Activated T-cell treated with anti-CD3 and anti-CD28 coated beads, Interleukin-2, amount 50 U/mL, for 24 hours (primary cell): Measurements from ENCODE around the gene PLCG2.
A peak's percentile ranks its signal among the peaks of the same experiment; 100 is the strongest.
"Not testable (repeated sequence)": the region's sequence is repeated elsewhere in the genome, so short reads cannot be mapped to it uniquely, and the experiment has no call there.

ENCODE experiments used
- DNase-seq: peaks from one replicate; pipeline ENCODE4 v3.0.0-alpha.2; 2020
- H3K27ac Mint-ChIP-seq: 2 replicates; pipeline ENCODE4 v1.8.0; 2020; ENCODE audit warnings: mild to moderate bottlenecking, mixed read lengths
- H3K27me3 Mint-ChIP-seq: 2 replicates; pipeline ENCODE4 v1.8.0; 2020; ENCODE audit warnings: mixed read lengths
- H3K36me3 Mint-ChIP-seq: 2 replicates; pipeline ENCODE4 v1.8.0; 2020; ENCODE audit warnings: low read depth, mixed read lengths
- H3K4me1 Mint-ChIP-seq: 2 replicates; pipeline ENCODE4 v1.8.0; 2020; ENCODE audit warnings: low read depth, mixed read lengths
- H3K4me3 Mint-ChIP-seq: 2 replicates; pipeline ENCODE4 v1.8.0; 2020; ENCODE audit warnings: mild to moderate bottlenecking, moderate library complexity, mixed read lengths
- H3K9me3 Mint-ChIP-seq: 2 replicates; pipeline ENCODE4 v1.8.0; 2020; ENCODE audit warnings: mixed read lengths

The PLCG2 gene

GRCh38 chr16:81778861-81779535, at the start of gene PLCG2:
Gene PLCG2 (plus strand): TSS chr16:81779291. CDS start chr16:81785990, 6,699 bp downstream.
- Mint-ChIP-seq H3K36me3 (no peaks in the 10 kb centered on the region), H3K27me3 (peaks cover 54% of the 10 kb centered on the region), H3K4me1 (peaks cover 10% of the 10 kb centered on the region), H3K27ac (peak within 1 kb of the TSS; percentile 33), H3K4me3 (peak within 1 kb of the TSS; percentile 80), H3K9me3 (no peaks in the 10 kb centered on the region)
- DNase-seq, result peak; percentile 86

GRCh38 chr16:81729451-81729850, 49.6 kb upstream of the PLCG2 start:
- no peaks in the 10 kb centered on the region for H3K9me3 Mint-ChIP-seq
- no peaks in the 10 kb centered on the region for H3K36me3 Mint-ChIP-seq
- H3K27me3 Mint-ChIP-seq, result no peaks in the 10 kb centered on the region
- DNase-seq, result no peak
- no peak overlapping the region for H3K4me3 Mint-ChIP-seq
- no peak overlapping the region for H3K27ac Mint-ChIP-seq
- H3K4me1 Mint-ChIP-seq, result peaks cover 13% of the 10 kb centered on the region

GRCh38 chr16:81730090-81731051, 48.7 kb upstream of the PLCG2 start:
- peak overlapping the region; percentile 74 for H3K27ac Mint-ChIP-seq
- H3K4me3 Mint-ChIP-seq, result peak overlapping the region; percentile 68
- peak; percentile 73 for DNase-seq
- H3K9me3 Mint-ChIP-seq, result no peaks in the 10 kb centered on the region
- peaks cover 13% of the 10 kb centered on the region for H3K4me1 Mint-ChIP-seq
- H3K27me3 Mint-ChIP-seq, result no peaks in the 10 kb centered on the region
- H3K36me3 Mint-ChIP-seq, result no peaks in the 10 kb centered on the region

- H3K36me3 Mint-ChIP-seq, result no peaks in the 10 kb centered on the region
- DNase-seq, result no peak
- H3K9me3 Mint-ChIP-seq, result no peaks in the 10 kb centered on the region
- peaks cover 13% of the 10 kb centered on the region for H3K4me1 Mint-ChIP-seq
- H3K4me3 Mint-ChIP-seq, result no peak overlapping the region
- H3K27me3 Mint-ChIP-seq, result no peaks in the 10 kb centered on the region
- H3K27ac Mint-ChIP-seq, result no peak overlapping the region
Observed at GRCh38 chr16:81731649-81732048, 47.4 kb upstream of the PLCG2 start.

GRCh38 chr16:81732699-81733098, 46.4 kb upstream of the PLCG2 start:
- Mint-ChIP-seq H3K27ac (no peak overlapping the region), H3K27me3 (no peaks in the 10 kb centered on the region), H3K9me3 (no peaks in the 10 kb centered on the region), H3K4me1 (peaks cover 14% of the 10 kb centered on the region), H3K4me3 (no peak overlapping the region), H3K36me3 (no peaks in the 10 kb centered on the region)
- DNase-seq, result no peak

- Mint-ChIP-seq H3K4me1 (peaks cover 20% of the 10 kb centered on the region), H3K9me3 (no peaks in the 10 kb centered on the region), H3K36me3 (no peaks in the 10 kb centered on the region), H3K27ac (no peak overlapping the region), H3K4me3 (no peak overlapping the region), H3K27me3 (no peaks in the 10 kb centered on the region)
- DNase-seq, result no peak
Observed at GRCh38 chr16:81733295-81733694, 45.8 kb upstream of the PLCG2 start.

- DNase-seq, result no peak
- H3K4me3 Mint-ChIP-seq, result no peak overlapping the region
- H3K9me3 Mint-ChIP-seq, result no peaks in the 10 kb centered on the region
- H3K4me1 Mint-ChIP-seq, result peaks cover 16% of the 10 kb centered on the region
- no peaks in the 10 kb centered on the region for H3K36me3 Mint-ChIP-seq
- no peak overlapping the region for H3K27ac Mint-ChIP-seq
- no peaks in the 10 kb centered on the region for H3K27me3 Mint-ChIP-seq
Observed at GRCh38 chr16:81734632-81735434, 44.3 kb upstream of the PLCG2 start.

- Mint-ChIP-seq H3K36me3 (no peaks in the 10 kb centered on the region), H3K9me3 (no peaks in the 10 kb centered on the region), H3K4me3 (peak overlapping the region; percentile 60), H3K27me3 (no peaks in the 10 kb centered on the region), H3K27ac (peak overlapping the region; percentile 37), H3K4me1 (peaks cover 10% of the 10 kb centered on the region)
- DNase-seq, result peak; percentile 89
Observed at GRCh38 chr16:81737885-81738536, 41.1 kb upstream of the PLCG2 start.

GRCh38 chr16:81738783-81739496, 40.2 kb upstream of the PLCG2 start:
- H3K27ac Mint-ChIP-seq, result no peak overlapping the region
- no peak overlapping the region for H3K4me3 Mint-ChIP-seq
- DNase-seq, result no peak
- no peaks in the 10 kb centered on the region for H3K36me3 Mint-ChIP-seq
- peaks cover 10% of the 10 kb centered on the region for H3K4me1 Mint-ChIP-seq
- H3K9me3 Mint-ChIP-seq, result no peaks in the 10 kb centered on the region
- H3K27me3 Mint-ChIP-seq, result no peaks in the 10 kb centered on the region

GRCh38 chr16:81739503-81739902, 39.6 kb upstream of the PLCG2 start:
- H3K4me3 Mint-ChIP-seq, result no peak overlapping the region

GRCh38 chr16:81740169-81740568, 38.9 kb upstream of the PLCG2 start:
- Mint-ChIP-seq H3K27me3 (no peaks in the 10 kb centered on the region), H3K36me3 (no peaks in the 10 kb centered on the region), H3K4me1 (peaks cover 10% of the 10 kb centered on the region), H3K27ac (no peak overlapping the region), H3K9me3 (no peaks in the 10 kb centered on the region), H3K4me3 (no peak overlapping the region)
- no peak for DNase-seq

More at GRCh38 chr16:81739503-81739902, 39.6 kb upstream of the PLCG2 start:
- H3K36me3 Mint-ChIP-seq, result no peaks in the 10 kb centered on the region
- no peak for DNase-seq
- peaks cover 10% of the 10 kb centered on the region for H3K4me1 Mint-ChIP-seq
- no peaks in the 10 kb centered on the region for H3K9me3 Mint-ChIP-seq
- no peak overlapping the region for H3K27ac Mint-ChIP-seq
- no peaks in the 10 kb centered on the region for H3K27me3 Mint-ChIP-seq

GRCh38 chr16:81741430-81741770, 37.7 kb upstream of the PLCG2 start:
- not testable (repeated sequence) for H3K27me3 Mint-ChIP-seq, H3K9me3 Mint-ChIP-seq, H3K4me3 Mint-ChIP-seq, H3K27ac Mint-ChIP-seq, DNase-seq, H3K36me3 Mint-ChIP-seq
- H3K4me1 Mint-ChIP-seq, result peaks cover 20% of the 10 kb centered on the region

- Mint-ChIP-seq H3K9me3 (no peaks in the 10 kb centered on the region), H3K27ac (no peak overlapping the region), H3K27me3 (no peaks in the 10 kb centered on the region), H3K4me3 (no peak overlapping the region), H3K4me1 (peaks cover 23% of the 10 kb centered on the region), H3K36me3 (no peaks in the 10 kb centered on the region)
- DNase-seq, result no peak
Observed at GRCh38 chr16:81744385-81744784, 34.7 kb upstream of the PLCG2 start.
